Lower lobe of right lung (tissue), 2 donors: ENCODE results near the gene NAV2. TPM values are rescaled to one million over a fixed set of nuclear protein-coding genes. Genes with fewer than 3 reads are reported as not detected.
A peak's percentile ranks its signal among the peaks of the same experiment; 100 is the strongest.

Experiments
- ATAC-seq, 2 donors: fragments of 200-7000 bp; cut with Tn5 transposase; one replicate each; pipeline ENCODE4 v1.9.1; 2020 to 2022; ENCODE audit warnings: mild to moderate bottlenecking in 2 of 2, moderate library complexity in 2 of 2
- DNase-seq: peaks from one replicate; pipeline ENCODE4 v3.0.0-alpha.2; 2020
- H3K27ac ChIP-seq: fragments of 200-600 bp; one replicate; pipeline ENCODE4 v1.8.0; 2022
- H3K27me3 ChIP-seq: fragments of 200-600 bp; one replicate; pipeline ENCODE4 v1.8.0; 2022; ENCODE audit warnings: low read depth
- H3K36me3 ChIP-seq: fragments of 200-600 bp; one replicate; pipeline ENCODE4 v1.8.0; 2022; ENCODE audit warnings: mild to moderate bottlenecking
- H3K4me1 ChIP-seq: fragments of 200-600 bp; one replicate; pipeline ENCODE4 v1.8.0; 2022
- H3K4me3 ChIP-seq: fragments of 200-600 bp; one replicate; pipeline ENCODE4 v1.8.0; 2022; ENCODE audit warnings: mild to moderate bottlenecking
- H3K9me3 ChIP-seq: fragments of 200-600 bp; one replicate; pipeline ENCODE4 v1.8.0; 2022
- CTCF ChIP-seq: fragments of 200-600 bp; IDR thresholded peaks from one replicate; pipeline ENCODE4 v1.8.0; 2022; ENCODE audit warnings: antibody characterized with exemption, mild to moderate bottlenecking
- intact Hi-C: fragments of 100-400 bp; cut with DNase I; formaldehyde crosslinking; loops from one replicate; pipeline ENCODE4 v1.11.0; 2022
- total RNA-seq: library from RNA; stranded (reverse); fragmentation: NEBNext Ultra II Directional; extraction: Animal tissue kit (Norgen Biotek cat#: 25700); gene quantifications from one replicate; pipeline ENCODE4 v1.2.1, GENCODE V29; 2021
- donor health status: DM: no; HTN: yes; CAD: no; lungs with severe emphysema.

The NAV2 gene
- total RNA-seq, 1 donor from 2014 or later: 36.9 TPM

GRCh38 chr11:19766810-19767209 lies 54.2 kb downstream of the NAV2 start:
- intact Hi-C loops: no loop called here
- Histone ChIP-seq H3K27me3 (no peaks in the 10 kb centered on the region), H3K9me3 (no peaks in the 10 kb centered on the region), H3K4me1 (peaks cover 28% of the 10 kb centered on the region), H3K27ac (no peak overlapping the region), H3K4me3 (no peak overlapping the region), H3K36me3 (no peaks in the 10 kb centered on the region)
- DNase-seq: no peak
- no peak for ATAC-seq
- no peak for TF ChIP-seq CTCF

- no peak for DNase-seq
- Histone ChIP-seq H3K27me3 (no peaks in the 10 kb centered on the region), H3K9me3 (no peaks in the 10 kb centered on the region), H3K27ac (peak overlapping the region; percentile 42), H3K4me1 (peaks cover 28% of the 10 kb centered on the region), H3K4me3 (no peak overlapping the region), H3K36me3 (no peaks in the 10 kb centered on the region)
- ATAC-seq: no peak
- TF ChIP-seq CTCF: no peak
- intact Hi-C loops: no loop called here
Observed at GRCh38 chr11:19767627-19768151, 55.1 kb downstream of the NAV2 start.

GRCh38 chr11:19768197-19768596 lies 55.6 kb downstream of the NAV2 start:
- TF ChIP-seq CTCF: no peak
- Histone ChIP-seq H3K27me3 (no peaks in the 10 kb centered on the region), H3K36me3 (no peaks in the 10 kb centered on the region), H3K4me1 (peaks cover 28% of the 10 kb centered on the region), H3K27ac (peak overlapping the region; percentile 42), H3K9me3 (no peaks in the 10 kb centered on the region), H3K4me3 (no peak overlapping the region)
- no peak for DNase-seq
- intact Hi-C loops: no loop called here
- ATAC-seq: peak; percentile 61 to 65

- intact Hi-C loops: no loop called here
- peak overlapping the region; percentile 42 for H3K27ac ChIP-seq
- peak; percentile 49 to 59 for ATAC-seq
Observed at GRCh38 chr11:19768815-19769214, 56.2 kb downstream of the NAV2 start.

GRCh38 chr11:19769820-19770219 lies 57.2 kb downstream of the NAV2 start:
- no peak for DNase-seq
- no peaks in the 10 kb centered on the region for H3K27me3 ChIP-seq
- no peaks in the 10 kb centered on the region for H3K9me3 ChIP-seq
- TF ChIP-seq CTCF: no peak
- no peak overlapping the region for H3K27ac ChIP-seq
- ATAC-seq: no peak
- H3K4me3 ChIP-seq: no peak overlapping the region
- H3K36me3 ChIP-seq: no peaks in the 10 kb centered on the region
- peaks cover 28% of the 10 kb centered on the region for H3K4me1 ChIP-seq
- intact Hi-C loops: no loop called here

More at GRCh38 chr11:19768815-19769214, 56.2 kb downstream of the NAV2 start:
- no peak overlapping the region for H3K4me3 ChIP-seq
- no peaks in the 10 kb centered on the region for H3K27me3 ChIP-seq
- DNase-seq: no peak
- no peaks in the 10 kb centered on the region for H3K9me3 ChIP-seq
- no peak for TF ChIP-seq CTCF
- H3K36me3 ChIP-seq: no peaks in the 10 kb centered on the region
- peaks cover 28% of the 10 kb centered on the region for H3K4me1 ChIP-seq
